Measurements from ENCODE around the gene USP25. TPM values are rescaled to one million over a fixed set of nuclear protein-coding genes. Genes with fewer than 3 reads are reported as not detected.

Gene USP25
- total and polyA plus RNA-seq, 2 of the 8 experiments (the other 6 are each of a cell fraction or from before 2014, with no cell fraction given): 11.2 to 48.1 TPM

DNA sequence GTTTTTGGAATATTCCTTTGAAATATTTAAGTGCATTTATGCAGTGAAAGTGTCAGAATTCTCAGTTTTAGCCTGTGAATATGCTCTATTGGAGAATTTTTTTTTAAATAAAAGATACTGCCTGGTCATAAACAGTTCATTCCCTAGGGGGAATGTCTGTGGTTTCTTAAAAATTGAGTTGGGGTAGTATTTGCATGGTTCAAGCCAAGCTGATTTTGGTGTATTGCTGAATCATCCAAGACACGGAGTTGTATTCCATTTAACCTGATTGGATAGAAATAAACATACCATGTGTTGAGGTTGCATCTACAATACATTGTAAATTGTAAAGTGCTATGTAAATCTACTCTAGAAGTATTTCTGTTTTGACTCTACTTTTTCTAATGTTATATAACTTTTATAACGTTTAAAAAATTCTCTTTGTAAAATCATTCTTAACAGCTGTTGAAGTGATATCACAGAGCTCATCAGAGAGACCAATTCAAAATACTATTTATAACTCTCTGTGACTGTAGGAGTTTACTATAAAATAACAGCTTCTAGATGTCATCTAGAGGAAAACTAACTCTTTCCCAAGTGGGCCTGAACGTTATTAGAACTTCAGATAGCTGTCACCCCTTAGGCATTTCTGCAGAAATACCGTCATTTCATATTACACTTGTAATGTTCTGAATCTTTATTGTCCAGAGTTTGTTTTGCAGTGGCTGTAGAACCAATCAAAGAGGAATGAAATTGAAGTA is 199.1 kb downstream of the USP25 start:
- no peak overlapping the region for H2AFZ ChIP-seq (ENCODE audit: low read length)
- no peak overlapping the region for H2AK5ac ChIP-seq (ENCODE audit: low read depth, low read length)
- H3K79me1 ChIP-seq (ENCODE audit: low read depth, low read length): no peaks in the 10 kb centered on the region
- no peak overlapping the region for H2BK5ac ChIP-seq (ENCODE audit: low read depth, low read length)
- no peak overlapping the region for H3K4me2 ChIP-seq (ENCODE audit: insufficient read depth in 1 of 2, low read depth in 2 of 2, low read length in 2 of 2)
- no peak overlapping the region for H3K9ac ChIP-seq (replicated peaks in 1 of 4; ENCODE audit: extremely low read depth in 1 of 4, low read depth in 3 of 4, low read length in 3 of 4)
- H3K4me3 ChIP-seq (ENCODE audit: extremely low read depth in 1 of 4, insufficient read depth in 2 of 4, low read depth in 3 of 4, low read length in 4 of 4): no peak overlapping the region
- DNase-seq (ENCODE audit: low read depth in 1 of 2, low spot score in 2 of 2): no peak
- CTCF ChIA-PET (ENCODE audit: partially characterized antibody): interaction anchor here (0.8 to 1.2 kb wide), 2 partner anchors 13 to 1112 kb away, joined by 3 read pairs; no protein-coding TSS in a partner anchor
- H3K4me1 ChIP-seq (replicated peaks in 1 of 4; ENCODE audit: control insufficient read depth in 3 of 4, insufficient read depth in 4 of 4, low read length in 3 of 4): no peaks in the 10 kb centered on the region
- no peak overlapping the region for H3K23ac ChIP-seq (ENCODE audit: insufficient read length)
- no peak overlapping the region for H2BK15ac ChIP-seq (ENCODE audit: low read length)
- 85% methylated on average over 4 of the region's 4 CpGs; no CpG with 5 or more reads in 1 of the 2 experiments for whole genome bisulfite sequencing, 2 experiments (ENCODE audit: extremely low coverage in 1 of 2, insufficient coverage in 1 of 2, insufficient read length in 1 of 2, insufficient replicate concordance in 2 of 2, low coverage in 1 of 2, low lambda C conversion rate in 2 of 2, missing lambda C conversion rate in 1 of 2)
- no peak overlapping the region for H2BK12ac ChIP-seq (ENCODE audit: low read depth, low read length)
- H4K91ac ChIP-seq (replicated peaks; ENCODE audit: insufficient read length, low read length): no peak overlapping the region
- H4K8ac ChIP-seq (ENCODE audit: extremely low read depth, insufficient read depth, low read length): no peak overlapping the region
- no peaks in the 10 kb centered on the region for H3K23me2 ChIP-seq (ENCODE audit: low read depth, low read length)
- H3K14ac ChIP-seq (ENCODE audit: insufficient read length): no peak overlapping the region
- FAIRE-seq: no peak
- TF ChIP-seq RXRA (IDR thresholded peaks at IDR 0.05; ENCODE audit: insufficient read depth, low read depth, low read length) (no peak), TAF7 (optimal IDR thresholded peaks at IDR 0.05; ENCODE audit: borderline replicate concordance, low read depth, low read length) (no peak), SRF (IDR thresholded peaks at IDR 0.05; ENCODE audit: low read depth, low read length) (no peak), CREB1 (IDR thresholded peaks at IDR 0.05) (no peak), MAFK (IDR thresholded peaks at IDR 0.05; ENCODE audit: low read depth, low read length) (no peak), HDAC2 (IDR thresholded peaks at IDR 0.05; ENCODE audit: borderline replicate concordance in 1 of 2, low read depth in 2 of 2, low read length in 2 of 2) (no peak)
- POLR2A ChIA-PET (ENCODE audit: partially characterized antibody): no interaction called here
- no peak overlapping the region for H3K56ac ChIP-seq (replicated peaks; ENCODE audit: insufficient read length, low read depth, low read length)
- H3K79me2 ChIP-seq (ENCODE audit: control insufficient read depth in 1 of 2, insufficient read depth in 2 of 2, low read length in 2 of 2): no peaks in the 10 kb centered on the region
- no peaks in the 10 kb centered on the region for H3K27me3 ChIP-seq (replicated peaks in 1 of 4; ENCODE audit: control insufficient read depth in 3 of 4, extremely low read depth in 1 of 4, insufficient read depth in 3 of 4, low read length in 3 of 4)
- no peaks in the 10 kb centered on the region for H3K36me3 ChIP-seq (ENCODE audit: control insufficient read depth in 2 of 4, insufficient read depth in 4 of 4, low read length in 3 of 4)
- no peak overlapping the region for H4K5ac ChIP-seq (ENCODE audit: insufficient read length, low read depth, low read length)
- H2BK20ac ChIP-seq (ENCODE audit: low read length): no peak overlapping the region
- H3K9me3 ChIP-seq (ENCODE audit: insufficient read depth in 2 of 2, low read depth in 1 of 2, low read length in 1 of 2): no peaks in the 10 kb centered on the region
- H3K27ac ChIP-seq (ENCODE audit: low read depth, low read length): no peak overlapping the region
- no peak overlapping the region for H3K4ac ChIP-seq (replicated peaks; ENCODE audit: insufficient read length, low read depth, low read length)
- no peak overlapping the region for H2BK120ac ChIP-seq (replicated peaks; ENCODE audit: low read depth, low read length)
- H3K18ac ChIP-seq (ENCODE audit: extremely low read depth, low read length): no peak overlapping the region
- no peaks in the 10 kb centered on the region for H4K20me1 ChIP-seq (replicated peaks in 1 of 2; ENCODE audit: control insufficient read depth in 1 of 2, insufficient read depth in 2 of 2, low read length in 2 of 2)

Measured in H1 (cell line).